Measurements from ENCODE around the gene LPP.

DNA sequence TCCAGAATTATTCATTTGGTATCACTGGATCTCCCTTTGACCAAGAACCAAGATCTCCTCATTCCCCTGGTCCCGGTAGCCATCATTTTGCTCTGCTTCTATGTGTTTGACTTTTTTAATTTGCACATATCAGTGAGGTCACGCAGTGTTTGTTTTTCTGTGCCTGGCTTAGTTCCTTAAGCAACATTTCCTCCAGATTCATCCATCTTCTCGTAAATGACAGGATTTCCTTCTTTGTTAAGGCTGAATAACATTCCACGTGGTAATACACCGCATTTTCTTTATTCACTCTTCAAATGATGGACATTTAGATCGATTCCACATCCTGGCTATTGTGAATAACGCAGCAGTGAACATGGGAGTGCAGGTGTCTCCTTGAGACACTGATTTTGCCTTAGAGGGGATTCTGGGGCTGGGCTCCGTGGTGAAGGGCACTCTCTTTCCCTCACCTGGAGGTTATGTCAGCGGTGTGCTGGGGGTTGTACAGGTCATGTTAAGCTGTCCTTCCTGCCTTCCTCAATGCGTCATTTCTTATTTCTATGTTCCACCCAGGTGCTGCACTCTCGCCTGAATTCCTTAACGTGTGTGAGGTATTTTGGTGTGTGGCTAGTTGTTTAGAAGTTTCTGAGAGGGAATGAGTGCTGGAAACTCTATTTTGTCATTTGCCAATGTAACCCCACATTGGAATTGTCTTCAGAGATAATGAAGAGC is 212.2 kb downstream of the LPP start:
- TF ChIP-seq POLR2A (IDR thresholded peaks at IDR 0.05): no peak
- TF ChIP-seq, protein P1, sequence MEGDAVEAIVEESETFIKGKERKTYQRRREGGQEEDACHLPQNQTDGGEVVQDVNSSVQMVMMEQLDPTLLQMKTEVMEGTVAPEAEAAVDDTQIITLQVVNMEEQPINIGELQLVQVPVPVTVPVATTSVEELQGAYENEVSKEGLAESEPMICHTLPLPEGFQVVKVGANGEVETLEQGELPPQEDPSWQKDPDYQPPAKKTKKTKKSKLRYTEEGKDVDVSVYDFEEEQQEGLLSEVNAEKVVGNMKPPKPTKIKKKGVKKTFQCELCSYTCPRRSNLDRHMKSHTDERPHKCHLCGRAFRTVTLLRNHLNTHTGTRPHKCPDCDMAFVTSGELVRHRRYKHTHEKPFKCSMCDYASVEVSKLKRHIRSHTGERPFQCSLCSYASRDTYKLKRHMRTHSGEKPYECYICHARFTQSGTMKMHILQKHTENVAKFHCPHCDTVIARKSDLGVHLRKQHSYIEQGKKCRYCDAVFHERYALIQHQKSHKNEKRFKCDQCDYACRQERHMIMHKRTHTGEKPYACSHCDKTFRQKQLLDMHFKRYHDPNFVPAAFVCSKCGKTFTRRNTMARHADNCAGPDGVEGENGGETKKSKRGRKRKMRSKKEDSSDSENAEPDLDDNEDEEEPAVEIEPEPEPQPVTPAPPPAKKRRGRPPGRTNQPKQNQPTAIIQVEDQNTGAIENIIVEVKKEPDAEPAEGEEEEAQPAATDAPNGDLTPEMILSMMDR (IDR thresholded peaks at IDR 0.05): no peak

All from Peyer's patch (tissue), 4 donors.